Measurements from ENCODE around the gene AFMID.

Gene AFMID

GRCh38 chr17:78180508-78180907 lies 6.7 kb upstream of the AFMID start:
- DNase-seq = no peak

DNA sequence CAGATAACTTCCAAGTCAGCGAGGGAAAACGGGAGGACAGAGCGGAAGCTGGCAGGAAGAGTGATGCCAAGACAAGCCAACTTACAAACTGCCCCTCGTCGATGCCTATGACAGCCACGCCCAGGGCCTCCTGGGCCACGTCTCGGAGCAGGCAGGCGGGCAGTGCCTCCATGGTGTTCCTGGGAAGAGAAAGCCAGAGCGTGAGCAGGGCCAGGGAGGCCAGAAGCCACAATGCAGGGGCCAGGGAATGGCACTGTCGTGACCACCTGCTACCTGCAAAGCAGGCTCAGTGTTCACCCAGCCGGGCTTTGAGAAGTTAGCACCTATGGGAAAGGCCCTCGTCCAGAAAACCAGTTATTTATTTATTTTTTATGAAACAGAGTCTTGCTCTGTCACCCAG lies 4.7 kb upstream of the AFMID start:
- DNase-seq = no peak

GRCh38 chr17:78183916-78184315 lies 3.2 kb upstream of the AFMID start:
- no peak for DNase-seq

DNA sequence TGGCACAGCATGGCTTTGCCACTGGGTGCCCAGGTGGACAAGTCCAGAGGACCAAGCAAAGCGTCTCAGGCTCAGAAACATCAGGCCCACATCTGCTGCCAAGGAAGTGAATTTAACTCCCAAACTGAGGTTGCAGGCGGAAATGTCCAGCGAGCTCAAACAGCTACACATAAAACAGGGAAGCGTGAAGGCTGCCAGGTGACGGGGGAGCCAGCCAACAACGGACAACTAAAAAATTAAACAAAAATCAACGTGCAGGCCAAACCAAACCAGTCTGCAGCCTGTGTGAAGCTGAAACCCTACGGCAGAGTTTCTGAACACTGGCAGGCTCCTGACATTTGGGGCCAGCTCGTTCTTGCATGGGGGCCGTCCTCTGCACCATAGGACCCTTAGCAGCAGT lies 2.8 kb upstream of the AFMID start:
- DNase-seq = no peak

DNA sequence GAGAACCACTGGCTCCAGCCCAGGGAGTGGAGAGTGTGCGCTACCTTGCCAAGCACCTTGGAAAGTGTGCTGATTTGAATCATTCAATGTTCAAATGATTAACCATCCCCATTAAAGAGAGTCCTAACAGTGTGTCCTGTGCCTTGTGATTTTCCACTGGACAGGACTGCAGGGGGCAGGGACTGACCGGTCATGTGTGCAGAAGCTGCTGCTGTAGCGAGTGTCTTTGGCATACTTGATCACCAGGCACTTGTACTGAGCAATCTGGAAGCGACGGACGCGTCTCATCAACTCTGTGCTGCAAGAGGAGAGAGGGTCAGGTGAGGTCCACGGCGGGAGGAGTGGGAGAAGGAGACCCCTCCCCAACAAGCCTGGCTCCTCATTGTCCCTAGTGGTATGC lies 2.3 kb upstream of the AFMID start:
- DNase-seq = no peak

DNA sequence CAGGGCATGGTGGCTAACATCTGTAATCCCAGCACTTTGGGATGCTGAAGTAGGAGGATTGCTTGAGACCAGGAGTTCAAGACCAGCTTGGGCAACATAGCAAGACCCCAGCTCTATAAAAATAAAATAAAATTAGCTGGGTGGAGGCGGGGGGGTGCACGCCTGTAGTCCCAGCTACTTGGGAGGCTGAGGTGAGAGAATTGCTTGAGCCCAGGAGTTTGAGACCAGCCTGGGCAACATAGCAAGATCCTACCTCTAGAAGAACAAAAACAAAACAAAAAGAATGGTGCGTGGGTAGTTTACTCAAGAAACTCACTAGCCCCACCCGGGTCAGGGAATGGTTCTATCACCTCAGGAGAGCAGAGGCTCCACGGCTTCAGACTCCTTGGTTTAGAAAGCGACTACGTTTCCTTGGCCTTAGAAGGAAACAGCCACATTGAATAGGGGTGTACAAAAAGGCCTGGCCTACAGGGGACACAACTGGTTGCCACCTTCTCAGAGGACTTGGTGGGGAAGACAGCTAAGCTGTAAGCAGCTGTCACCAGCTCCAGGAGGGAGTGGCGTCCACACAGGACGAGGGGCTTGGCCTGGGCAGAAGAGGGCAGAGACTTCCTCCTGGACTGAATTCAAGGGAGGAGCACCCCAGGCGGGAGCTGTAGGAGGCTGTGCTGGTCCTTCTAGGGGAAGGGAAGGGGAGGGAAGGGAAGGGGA lies 1.0 kb upstream of the AFMID start:
- peak; percentile 18 for DNase-seq

GRCh38 chr17:78196716-78197115 lies 9.6 kb downstream of the AFMID start:
- DNase-seq = no peak

GRCh38 chr17:78197147-78197832 lies 10.1 kb downstream of the AFMID start:
- no peak for DNase-seq

- DNase-seq = no peak
Measured at GRCh38 chr17:78200451-78200850, 13.3 kb downstream of the AFMID start.

DNA sequence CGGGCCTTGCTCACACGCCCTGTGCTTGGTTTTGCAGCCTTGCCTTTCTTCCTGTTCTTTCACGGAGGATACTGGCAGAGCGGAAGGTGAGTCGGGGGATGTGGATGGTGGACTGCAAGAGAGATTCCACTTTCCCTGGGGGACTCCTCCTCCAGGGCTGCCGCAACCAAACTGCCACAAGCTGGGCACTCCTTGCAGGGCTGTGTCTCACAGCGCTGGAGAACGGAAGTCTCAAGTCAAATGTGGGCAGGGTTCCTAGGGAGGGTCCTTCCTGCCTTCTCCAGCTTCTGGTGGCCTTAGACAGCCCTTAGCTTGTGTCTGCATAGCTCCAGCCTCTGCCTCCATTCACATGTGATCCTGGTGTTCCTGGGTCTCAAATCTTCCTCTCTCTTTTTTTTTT lies 15.5 kb downstream of the AFMID start:
- DNase-seq = no peak

DNA sequence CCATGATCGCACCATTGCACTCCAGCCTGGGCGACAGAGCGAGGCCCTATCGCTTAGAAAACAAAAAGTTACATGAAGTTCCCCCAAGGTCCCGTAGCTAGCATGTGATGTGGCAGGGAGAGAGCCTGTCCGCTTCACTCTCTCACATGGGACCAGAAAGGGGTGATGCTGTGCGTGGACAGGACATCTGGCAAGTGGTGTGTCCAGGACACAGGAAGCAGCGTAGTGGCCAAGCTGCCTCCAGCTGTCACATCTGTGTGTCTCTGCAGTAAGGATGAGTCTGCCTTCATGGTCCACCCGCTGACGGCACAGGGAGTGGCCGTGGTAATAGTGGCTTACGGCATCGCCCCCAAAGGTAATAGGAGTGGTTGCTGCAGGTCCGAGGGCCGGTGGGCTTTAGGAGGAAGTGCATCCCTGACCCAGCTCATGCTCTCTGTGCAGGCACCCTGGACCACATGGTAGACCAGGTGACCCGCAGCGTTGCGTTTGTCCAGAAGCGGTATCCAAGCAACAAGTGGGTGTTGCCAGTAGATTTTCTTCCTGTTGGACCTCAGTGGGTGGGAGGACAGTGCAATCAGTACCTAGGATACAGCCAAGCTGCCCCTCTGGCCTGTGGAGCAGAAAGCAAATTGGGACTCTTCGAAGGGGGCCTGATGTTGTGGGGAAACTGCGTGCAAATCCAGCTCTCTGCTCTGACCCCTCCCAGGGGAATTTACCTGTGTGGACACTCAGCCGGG lies 17.4 kb downstream of the AFMID start:
- no peak for DNase-seq

DNA sequence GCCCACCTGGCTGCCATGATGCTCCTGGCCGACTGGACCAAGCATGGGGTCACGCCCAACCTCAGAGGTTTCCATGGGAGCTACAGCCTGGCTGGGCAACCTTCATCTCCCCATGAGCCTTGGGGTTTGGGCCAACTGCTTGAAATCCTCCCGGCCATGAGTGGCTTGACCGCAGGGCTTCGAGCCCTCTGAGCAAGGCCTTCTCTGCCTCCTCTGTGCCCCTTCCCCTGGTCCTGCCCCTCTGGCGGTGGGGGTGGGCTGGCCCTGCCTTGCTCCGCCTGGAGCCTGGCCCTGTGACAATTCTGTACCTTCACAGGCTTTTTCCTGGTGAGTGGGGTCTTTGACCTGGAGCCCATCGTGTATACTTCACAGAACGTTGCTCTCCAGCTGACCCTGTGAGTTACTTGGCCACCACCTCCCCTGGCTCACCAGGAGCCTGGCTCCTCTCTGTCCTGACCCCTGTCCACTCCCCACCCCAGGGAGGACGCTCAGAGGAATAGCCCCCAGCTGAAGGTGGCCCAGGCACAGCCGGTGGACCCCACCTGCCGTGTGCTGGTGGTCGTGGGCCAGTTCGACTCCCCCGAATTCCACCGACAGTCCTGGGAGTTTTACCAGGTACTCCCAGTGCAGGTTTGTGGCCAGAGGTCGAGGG lies 18.1 kb downstream of the AFMID start:
- DNase-seq = no peak

- DNase-seq = no peak
Measured at GRCh38 chr17:78206298-78206697, 19.1 kb downstream of the AFMID start.

GRCh38 chr17:78208486-78208885 lies 21.3 kb downstream of the AFMID start:
- no peak for DNase-seq

- DNase-seq = no peak
Measured at GRCh38 chr17:78210111-78210510, 22.9 kb downstream of the AFMID start.

GRCh38 chr17:78211032-78211431 lies 23.9 kb downstream of the AFMID start:
- DNase-seq = no peak

DNA sequence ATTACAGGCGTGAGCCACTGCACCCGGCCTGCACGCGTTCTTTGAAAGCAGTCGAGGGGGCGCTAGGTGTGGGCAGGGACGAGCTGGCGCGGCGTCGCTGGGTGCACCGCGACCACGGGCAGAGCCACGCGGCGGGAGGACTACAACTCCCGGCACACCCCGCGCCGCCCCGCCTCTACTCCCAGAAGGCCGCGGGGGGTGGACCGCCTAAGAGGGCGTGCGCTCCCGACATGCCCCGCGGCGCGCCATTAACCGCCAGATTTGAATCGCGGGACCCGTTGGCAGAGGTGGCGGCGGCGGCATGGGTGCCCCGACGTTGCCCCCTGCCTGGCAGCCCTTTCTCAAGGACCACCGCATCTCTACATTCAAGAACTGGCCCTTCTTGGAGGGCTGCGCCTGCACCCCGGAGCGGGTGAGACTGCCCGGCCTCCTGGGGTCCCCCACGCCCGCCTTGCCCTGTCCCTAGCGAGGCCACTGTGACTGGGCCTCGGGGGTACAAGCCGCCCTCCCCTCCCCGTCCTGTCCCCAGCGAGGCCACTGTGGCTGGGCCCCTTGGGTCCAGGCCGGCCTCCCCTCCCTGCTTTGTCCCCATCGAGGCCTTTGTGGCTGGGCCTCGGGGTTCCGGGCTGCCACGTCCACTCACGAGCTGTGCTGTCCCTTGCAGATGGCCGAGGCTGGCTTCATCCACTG lies 27.0 kb downstream of the AFMID start, which contains the start of gene BIRC5:
BIRC5 (plus strand) TSS at position 238 of the 690 bp plus-strand sequence; CDS start at position 302, 64 bp downstream.
- DNase-seq = peak; percentile 86

DNA sequence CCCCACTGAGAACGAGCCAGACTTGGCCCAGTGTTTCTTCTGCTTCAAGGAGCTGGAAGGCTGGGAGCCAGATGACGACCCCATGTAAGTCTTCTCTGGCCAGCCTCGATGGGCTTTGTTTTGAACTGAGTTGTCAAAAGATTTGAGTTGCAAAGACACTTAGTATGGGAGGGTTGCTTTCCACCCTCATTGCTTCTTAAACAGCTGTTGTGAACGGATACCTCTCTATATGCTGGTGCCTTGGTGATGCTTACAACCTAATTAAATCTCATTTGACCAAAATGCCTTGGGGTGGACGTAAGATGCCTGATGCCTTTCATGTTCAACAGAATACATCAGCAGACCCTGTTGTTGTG lies 27.5 kb downstream of the AFMID start:
- no peak for DNase-seq

- no peak for DNase-seq
Measured at GRCh38 chr17:78219396-78220150, 32.4 kb downstream of the AFMID start.

DNA sequence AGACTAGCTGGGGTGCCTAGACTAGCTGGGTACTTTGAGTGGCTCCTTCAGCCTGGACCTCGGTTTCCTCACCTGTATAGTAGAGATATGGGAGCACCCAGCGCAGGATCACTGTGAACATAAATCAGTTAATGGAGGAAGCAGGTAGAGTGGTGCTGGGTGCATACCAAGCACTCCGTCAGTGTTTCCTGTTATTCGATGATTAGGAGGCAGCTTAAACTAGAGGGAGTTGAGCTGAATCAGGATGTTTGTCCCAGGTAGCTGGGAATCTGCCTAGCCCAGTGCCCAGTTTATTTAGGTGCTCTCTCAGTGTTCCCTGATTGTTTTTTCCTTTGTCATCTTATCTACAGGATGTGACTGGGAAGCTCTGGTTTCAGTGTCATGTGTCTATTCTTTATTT lies 35.9 kb downstream of the AFMID start:
- DNase-seq = no peak

GRCh38 chr17:78223765-78224164 lies 36.6 kb downstream of the AFMID start:
- DNase-seq = no peak
